ENCODE data around the gene GALNT10.
A peak's percentile ranks its signal among the peaks of the same experiment; 100 is the strongest.

The GALNT10 gene

GRCh38 chr5:154248691-154249090 lies 58.2 kb downstream of the GALNT10 start:
- no peaks in the 10 kb centered on the region for H3K27me3 ChIP-seq (ENCODE audit: insufficient read depth, low read depth, severe bottlenecking)
- H3K27ac ChIP-seq: no peak overlapping the region
- no peak overlapping the region for H3K4me3 ChIP-seq (ENCODE audit: low read depth, low read length)
- DNase-seq: no peak
- TF ChIP-seq CTCF (IDR thresholded peaks at IDR 0.05; ENCODE audit: low read depth, low read length): no peak
- peaks cover 8% of the 10 kb centered on the region for H3K9me3 ChIP-seq (ENCODE audit: severe bottlenecking)
- H3K36me3 ChIP-seq: no peaks in the 10 kb centered on the region

- no peak for DNase-seq
- TF ChIP-seq CTCF (IDR thresholded peaks at IDR 0.05; ENCODE audit: low read depth, low read length): no peak
- H3K4me3 ChIP-seq (ENCODE audit: low read depth, low read length): no peak overlapping the region
- no peaks in the 10 kb centered on the region for H3K36me3 ChIP-seq
- H3K27ac ChIP-seq: no peak overlapping the region
- no peaks in the 10 kb centered on the region for H3K27me3 ChIP-seq (ENCODE audit: insufficient read depth, low read depth, severe bottlenecking)
- peaks cover 2% of the 10 kb centered on the region for H3K9me3 ChIP-seq (ENCODE audit: severe bottlenecking)
Observed at GRCh38 chr5:154249826-154250225, 59.3 kb downstream of the GALNT10 start.

- Histone ChIP-seq H3K9me3 (ENCODE audit: severe bottlenecking) (no peaks in the 10 kb centered on the region), H3K27me3 (ENCODE audit: insufficient read depth, low read depth, severe bottlenecking) (no peaks in the 10 kb centered on the region), H3K4me3 (ENCODE audit: low read depth, low read length) (no peak overlapping the region), H3K36me3 (no peaks in the 10 kb centered on the region), H3K27ac (no peak overlapping the region)
- no peak for TF ChIP-seq CTCF (IDR thresholded peaks at IDR 0.05; ENCODE audit: low read depth, low read length)
- DNase-seq: no peak
Observed at GRCh38 chr5:154251529-154251928, 61.0 kb downstream of the GALNT10 start.

GRCh38 chr5:154253807-154254206 lies 63.3 kb downstream of the GALNT10 start:
- no peaks in the 10 kb centered on the region for H3K36me3 ChIP-seq
- no peak overlapping the region for H3K4me3 ChIP-seq (ENCODE audit: low read depth, low read length)
- no peaks in the 10 kb centered on the region for H3K9me3 ChIP-seq (ENCODE audit: severe bottlenecking)
- no peaks in the 10 kb centered on the region for H3K27me3 ChIP-seq (ENCODE audit: insufficient read depth, low read depth, severe bottlenecking)
- TF ChIP-seq CTCF (IDR thresholded peaks at IDR 0.05; ENCODE audit: low read depth, low read length): no peak
- DNase-seq: no peak
- no peak overlapping the region for H3K27ac ChIP-seq

- Histone ChIP-seq H3K27me3 (ENCODE audit: insufficient read depth, low read depth, severe bottlenecking) (no peaks in the 10 kb centered on the region), H3K9me3 (ENCODE audit: severe bottlenecking) (no peaks in the 10 kb centered on the region), H3K36me3 (no peaks in the 10 kb centered on the region), H3K27ac (no peak overlapping the region), H3K4me3 (ENCODE audit: low read depth, low read length) (no peak overlapping the region)
- DNase-seq: no peak
- TF ChIP-seq CTCF (IDR thresholded peaks at IDR 0.05; ENCODE audit: low read depth, low read length): no peak
Observed at GRCh38 chr5:154254896-154255295, 64.4 kb downstream of the GALNT10 start.

- no peaks in the 10 kb centered on the region for H3K9me3 ChIP-seq (ENCODE audit: severe bottlenecking)
- no peak overlapping the region for H3K4me3 ChIP-seq (ENCODE audit: low read depth, low read length)
- no peaks in the 10 kb centered on the region for H3K36me3 ChIP-seq
- no peak for TF ChIP-seq CTCF (IDR thresholded peaks at IDR 0.05; ENCODE audit: low read depth, low read length)
- H3K27ac ChIP-seq: no peak overlapping the region
- peak; percentile 16 for DNase-seq
- H3K27me3 ChIP-seq (ENCODE audit: insufficient read depth, low read depth, severe bottlenecking): no peaks in the 10 kb centered on the region
Observed at GRCh38 chr5:154257046-154257445, 66.5 kb downstream of the GALNT10 start.

Measured in WERI-Rb-1 (cell line).